Raji (cell line): ENCODE measurements around the gene COL6A1.

Experiments
- POLR2A ChIP-seq: IDR thresholded peaks from 2 replicates; pipeline ENCODE4 v1.6.1; 2011; ENCODE audit warnings: low read depth, low read length, control low read depth; ENCODE audit not compliant: insufficient read depth

The COL6A1 gene

DNA sequence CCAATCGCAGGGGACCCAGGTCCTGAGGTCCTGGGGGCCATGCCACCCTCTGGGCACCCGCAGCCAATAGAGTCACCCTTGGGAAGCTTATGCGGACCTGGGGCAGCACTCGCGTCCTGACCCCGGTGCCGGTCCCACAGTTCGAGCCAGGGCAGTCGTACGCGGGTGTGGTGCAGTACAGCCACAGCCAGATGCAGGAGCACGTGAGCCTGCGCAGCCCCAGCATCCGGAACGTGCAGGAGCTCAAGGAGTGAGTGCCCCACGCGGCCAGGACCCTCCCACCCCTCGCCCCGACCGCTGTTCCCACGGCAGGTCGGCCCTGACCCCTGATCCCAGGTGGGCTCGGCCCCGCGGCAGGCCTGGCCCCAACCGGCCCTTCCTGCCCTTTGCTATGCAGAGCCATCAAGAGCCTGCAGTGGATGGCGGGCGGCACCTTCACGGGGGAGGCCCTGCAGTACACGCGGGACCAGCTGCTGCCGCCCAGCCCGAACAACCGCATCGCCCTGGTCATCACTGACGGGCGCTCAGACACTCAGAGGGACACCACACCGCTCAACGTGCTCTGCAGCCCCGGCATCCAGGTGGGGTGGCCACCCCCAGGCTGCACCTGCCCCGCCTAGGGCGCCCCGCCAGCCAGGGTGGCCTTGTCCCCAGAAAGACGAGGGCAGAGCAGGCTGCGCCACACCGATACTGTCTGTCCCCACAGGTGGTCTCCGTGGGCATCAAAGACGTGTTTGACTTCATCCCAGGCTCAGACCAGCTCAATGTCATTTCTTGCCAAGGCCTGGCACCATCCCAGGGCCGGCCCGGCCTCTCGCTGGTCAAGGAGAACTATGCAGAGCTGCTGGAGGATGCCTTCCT is 20.5 kb downstream of the COL6A1 start:
- no peak for TF ChIP-seq POLR2A

DNA sequence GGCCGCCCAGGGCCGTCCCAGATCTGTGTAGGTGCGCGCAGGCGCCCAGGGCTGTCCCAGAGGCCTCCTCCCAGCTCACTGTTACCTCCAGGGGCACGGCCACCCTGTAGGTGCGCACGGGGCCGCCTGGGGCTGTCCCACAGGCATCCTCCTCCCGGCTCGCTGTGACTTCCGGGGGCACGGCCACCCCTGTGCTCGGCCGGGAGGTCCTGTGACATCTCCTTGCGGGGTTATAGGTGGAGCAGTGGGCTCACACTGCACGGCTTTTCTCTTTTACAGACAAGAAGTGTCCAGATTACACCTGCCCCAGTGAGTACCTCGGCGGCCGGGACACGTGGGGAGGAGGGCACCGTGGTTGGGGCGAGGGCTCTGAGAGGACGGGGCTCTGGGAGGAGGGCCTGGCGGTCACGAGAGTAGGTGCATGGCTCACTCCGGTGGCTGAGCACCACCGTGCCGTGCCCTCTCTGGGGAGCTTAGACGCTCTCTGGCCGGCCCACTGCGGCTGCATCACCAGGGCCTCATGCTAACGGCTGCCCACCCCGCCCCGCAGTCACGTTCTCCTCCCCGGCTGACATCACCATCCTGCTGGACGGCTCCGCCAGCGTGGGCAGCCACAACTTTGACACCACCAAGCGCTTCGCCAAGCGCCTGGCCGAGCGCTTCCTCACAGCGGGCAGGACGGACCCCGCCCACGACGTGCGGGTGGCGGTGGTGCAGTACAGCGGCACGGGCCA is 21.4 kb downstream of the COL6A1 start:
- no peak for TF ChIP-seq POLR2A

DNA sequence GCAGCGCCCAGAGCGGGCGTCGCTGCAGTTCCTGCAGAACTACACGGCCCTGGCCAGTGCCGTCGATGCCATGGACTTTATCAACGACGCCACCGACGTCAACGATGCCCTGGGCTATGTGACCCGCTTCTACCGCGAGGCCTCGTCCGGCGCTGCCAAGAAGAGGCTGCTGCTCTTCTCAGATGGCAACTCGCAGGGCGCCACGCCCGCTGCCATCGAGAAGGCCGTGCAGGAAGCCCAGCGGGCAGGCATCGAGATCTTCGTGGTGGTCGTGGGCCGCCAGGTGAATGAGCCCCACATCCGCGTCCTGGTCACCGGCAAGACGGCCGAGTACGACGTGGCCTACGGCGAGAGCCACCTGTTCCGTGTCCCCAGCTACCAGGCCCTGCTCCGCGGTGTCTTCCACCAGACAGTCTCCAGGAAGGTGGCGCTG is 22.0 kb downstream of the COL6A1 start:
- TF ChIP-seq POLR2A: no peak

DNA sequence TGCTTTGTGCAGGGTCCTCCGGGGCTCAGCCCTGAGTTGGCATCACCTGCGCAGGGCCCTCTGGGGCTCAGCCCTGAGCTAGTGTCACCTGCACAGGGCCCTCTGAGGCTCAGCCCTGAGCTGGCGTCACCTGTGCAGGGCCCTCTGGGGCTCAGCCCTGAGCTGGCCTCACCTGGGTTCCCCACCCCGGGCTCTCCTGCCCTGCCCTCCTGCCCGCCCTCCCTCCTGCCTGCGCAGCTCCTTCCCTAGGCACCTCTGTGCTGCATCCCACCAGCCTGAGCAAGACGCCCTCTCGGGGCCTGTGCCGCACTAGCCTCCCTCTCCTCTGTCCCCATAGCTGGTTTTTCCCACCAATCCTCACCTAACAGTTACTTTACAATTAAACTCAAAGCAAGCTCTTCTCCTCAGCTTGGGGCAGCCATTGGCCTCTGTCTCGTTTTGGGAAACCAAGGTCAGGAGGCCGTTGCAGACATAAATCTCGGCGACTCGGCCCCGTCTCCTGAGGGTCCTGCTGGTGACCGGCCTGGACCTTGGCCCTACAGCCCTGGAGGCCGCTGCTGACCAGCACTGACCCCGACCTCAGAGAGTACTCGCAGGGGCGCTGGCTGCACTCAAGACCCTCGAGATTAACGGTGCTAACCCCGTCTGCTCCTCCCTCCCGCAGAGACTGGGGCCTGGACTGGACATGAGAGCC is 22.7 kb downstream of the COL6A1 start:
- no peak for TF ChIP-seq POLR2A

DNA sequence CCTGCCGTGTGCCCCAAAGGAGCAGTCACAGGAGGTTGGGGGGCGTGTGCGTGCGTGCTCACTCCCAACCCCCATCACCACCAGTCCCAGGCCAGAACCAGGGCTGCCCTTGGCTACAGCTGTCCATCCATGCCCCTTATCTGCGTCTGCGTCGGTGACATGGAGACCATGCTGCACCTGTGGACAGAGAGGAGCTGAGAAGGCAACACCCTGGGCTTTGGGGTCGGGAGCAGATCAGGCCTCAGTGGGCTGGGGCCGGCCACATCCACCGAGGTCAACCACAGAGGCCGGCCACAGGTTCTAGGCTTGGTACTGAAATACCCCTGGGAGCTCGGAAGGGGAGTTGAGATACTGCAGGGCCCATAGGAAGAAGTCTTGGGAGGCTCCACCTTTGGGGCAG is 23.5 kb downstream of the COL6A1 start:
- no peak for TF ChIP-seq POLR2A

DNA sequence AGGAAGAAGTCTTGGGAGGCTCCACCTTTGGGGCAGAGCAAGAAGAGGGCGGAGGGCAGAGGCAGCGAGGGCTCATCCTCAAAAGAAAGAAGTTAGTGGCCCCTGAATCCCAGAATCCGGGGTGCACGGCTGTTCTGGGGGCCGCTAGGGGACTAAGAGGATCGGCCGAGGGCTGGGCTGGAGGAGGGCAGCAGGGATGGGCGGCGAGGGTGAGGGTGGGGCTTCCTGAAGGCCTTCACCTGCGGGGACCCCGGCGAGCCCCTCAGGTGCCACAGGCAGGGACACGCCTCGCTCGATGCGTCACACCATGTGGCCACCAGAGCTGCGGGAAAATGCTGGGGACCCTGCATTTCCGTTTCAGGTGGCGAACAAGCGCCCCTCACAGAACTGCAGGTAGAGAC is 23.9 kb downstream of the COL6A1 start:
- TF ChIP-seq POLR2A: no peak

DNA sequence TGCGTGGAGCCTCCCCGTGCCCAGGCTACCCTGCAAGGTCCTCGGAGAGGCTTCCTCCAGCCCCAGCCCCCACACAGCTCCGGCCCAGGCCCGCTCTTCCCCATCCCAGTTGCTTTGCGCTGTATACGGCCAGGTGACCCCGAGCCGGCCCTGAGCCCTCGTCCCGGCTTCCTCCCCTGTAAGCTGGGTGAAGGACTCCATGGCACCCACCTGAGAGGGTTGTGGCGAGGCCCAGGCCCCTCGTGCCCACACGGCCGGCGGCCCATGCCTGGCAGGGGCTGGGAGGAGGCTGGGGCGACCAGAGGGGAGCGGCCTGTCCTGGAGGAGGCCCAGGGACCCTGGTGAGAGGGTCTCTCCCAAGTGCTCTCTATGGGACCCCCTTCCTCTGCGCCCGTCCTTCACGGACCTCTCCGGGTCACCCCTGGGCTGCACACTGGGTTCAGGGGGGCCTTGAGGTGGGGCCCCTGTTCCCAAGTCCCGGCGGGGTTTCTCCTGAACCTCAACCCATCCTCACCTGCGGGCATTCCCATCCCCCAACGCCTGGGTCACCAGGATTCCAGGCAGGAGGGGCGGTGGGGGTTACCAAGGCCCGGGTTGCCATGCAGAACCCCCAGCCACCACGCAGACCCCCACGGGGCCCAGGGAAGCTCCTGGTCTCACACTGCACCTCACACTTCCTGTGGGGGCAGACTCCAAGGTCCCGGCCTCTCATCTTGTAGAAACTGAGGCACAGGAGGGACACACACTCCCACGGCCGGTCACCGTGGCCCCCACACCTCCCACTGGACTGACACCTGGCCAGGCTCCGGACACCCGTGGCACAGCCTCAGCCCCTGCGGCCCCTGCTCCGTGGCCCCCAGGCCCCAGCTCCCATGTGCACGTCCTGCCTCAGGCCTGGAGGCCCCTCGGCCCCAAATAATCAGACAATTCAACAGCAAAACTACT is 25.2 kb downstream of the COL6A1 start:
- no peak for TF ChIP-seq POLR2A

DNA sequence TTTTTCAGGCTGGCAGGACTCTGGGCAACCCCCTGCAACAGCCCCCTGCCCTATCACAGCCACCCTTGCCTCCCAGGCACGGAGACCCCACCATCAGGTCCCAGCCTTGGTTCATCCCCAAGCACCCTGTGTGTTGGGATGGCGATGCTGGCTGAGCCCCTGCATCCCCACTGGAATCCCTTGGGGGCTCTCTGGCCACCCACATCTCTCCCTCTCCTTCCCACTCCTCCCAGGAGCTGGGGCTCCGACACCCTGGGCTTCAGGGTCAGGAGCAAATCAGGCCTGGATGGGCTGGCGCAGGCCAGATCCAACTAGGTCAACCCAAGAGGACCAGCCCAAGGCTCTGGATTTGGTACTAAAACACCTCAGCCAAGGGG is 25.9 kb downstream of the COL6A1 start:
- no peak for TF ChIP-seq POLR2A

DNA sequence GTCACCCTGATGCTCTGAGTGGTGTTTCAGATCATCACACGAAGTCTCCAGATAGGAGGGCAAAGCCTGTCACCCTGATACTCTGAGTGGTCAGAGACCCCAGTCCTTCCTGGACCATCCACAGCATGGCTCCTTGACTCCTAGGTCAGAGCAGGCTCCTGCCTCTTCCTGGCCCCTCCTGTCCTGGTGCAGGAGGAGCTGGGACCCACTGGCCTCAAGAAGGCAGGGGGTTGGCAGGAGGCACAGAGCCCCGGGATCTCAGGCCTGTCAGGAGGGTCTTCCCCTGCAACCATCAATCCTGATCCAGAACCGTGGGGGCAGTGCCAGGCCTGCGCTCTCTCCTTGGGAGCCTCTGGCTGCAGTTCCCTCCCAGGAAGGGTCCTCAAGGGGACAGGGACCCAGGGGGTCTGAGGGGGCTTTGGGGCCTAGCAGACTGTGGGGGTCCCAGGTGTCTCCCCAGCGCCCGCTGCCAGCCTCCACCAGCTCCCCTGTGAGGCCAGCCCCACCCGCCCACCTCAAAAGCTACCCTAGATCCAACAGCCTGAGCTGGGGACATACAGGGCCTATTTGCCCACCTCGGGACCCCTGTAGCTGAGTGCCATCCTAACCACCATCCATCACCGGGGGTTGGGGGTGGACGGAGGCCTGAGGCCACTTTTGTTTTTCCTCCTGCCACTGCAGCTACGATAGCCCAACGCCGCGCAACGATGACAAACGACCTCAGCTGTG is 27.5 kb downstream of the COL6A1 start:
- TF ChIP-seq POLR2A: no peak

DNA sequence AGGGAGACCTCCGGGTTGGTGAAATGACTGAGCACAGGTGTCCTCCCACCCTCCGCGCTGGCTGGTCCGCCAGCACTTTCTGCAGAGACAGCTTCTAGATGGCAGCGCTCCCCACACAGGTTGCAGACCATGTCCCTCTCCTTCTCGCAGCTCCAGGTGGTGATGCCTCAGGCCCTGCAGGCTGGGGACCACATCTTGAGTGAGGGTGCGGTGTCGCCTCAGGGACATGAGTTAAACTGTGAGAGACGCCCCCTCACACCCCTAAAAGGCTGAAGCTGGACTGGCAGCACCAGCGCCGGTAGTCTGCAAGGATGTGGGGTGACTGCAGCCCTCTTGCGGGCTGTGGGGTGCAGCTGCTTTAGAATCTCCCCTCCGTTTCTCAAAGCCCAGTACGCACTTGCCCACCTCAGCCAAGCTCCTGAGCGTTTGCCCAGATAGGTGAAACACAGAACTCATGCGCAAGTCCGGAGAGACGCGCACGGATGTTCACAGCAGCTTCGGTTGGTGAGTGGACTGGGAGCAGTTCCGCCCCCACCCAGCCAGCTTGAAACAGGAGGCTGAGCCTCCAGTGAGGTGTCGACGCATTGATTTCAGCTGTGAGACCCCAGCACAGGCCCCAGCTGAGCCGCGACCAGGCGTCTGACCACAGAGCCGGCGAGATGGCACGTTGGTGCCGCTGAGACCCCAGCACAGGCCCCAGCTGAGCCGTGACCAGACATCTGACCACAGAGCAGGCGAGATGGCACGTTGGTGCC is 28.6 kb downstream of the COL6A1 start:
- no peak for TF ChIP-seq POLR2A

DNA sequence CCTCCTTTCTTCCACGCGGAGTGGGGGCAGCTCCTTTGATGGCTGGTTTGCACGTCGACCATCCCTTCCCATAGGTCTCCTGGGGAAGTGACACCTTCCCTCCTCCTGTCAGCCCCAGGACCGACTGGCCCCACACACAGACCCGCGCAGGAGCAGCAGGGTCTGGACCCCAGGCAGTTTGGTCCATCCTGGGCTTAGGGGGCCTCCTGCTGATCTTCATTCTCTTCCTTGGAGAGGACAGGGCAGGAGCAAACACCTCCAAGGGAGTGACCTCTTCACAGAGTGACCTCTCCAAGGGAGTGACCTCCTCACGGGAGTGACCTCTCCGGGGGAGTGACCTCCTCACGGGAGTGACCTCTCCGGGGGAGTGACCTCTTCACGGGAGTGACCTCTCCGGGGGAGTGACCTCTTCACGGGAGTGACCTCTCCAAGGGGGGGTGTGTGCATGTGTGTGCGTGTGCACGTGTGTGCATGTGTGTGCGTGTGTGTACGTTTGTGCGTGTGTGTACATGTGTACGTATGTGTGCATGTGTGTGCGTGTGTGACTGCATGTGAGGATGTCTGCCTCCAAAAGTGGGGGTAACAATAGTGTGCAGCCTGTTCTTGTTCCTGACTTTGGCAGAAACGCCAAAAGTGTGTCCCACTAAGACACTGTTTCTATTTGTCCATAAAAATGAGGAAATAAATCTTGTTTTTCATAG is 29.8 kb downstream of the COL6A1 start:
- TF ChIP-seq POLR2A: no peak

DNA sequence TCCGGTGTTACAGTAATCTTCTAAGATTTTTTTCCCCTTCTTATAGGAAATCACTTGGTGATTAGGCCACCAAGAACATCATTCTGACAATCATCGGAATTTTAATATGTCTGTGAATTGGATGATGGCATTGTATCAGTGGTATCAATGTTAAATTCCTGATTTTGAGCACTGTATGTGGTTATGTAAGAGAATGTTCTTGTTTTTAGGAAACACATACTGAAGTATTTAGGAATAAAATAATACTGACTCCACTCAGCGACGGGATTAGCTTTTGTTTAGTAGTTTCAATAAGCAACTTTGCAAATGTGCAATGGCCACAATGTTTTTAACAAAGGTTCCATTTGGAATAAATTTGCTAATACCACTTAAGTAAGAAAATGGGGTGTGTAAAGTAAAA is 30.6 kb downstream of the COL6A1 start:
- TF ChIP-seq POLR2A: no peak

DNA sequence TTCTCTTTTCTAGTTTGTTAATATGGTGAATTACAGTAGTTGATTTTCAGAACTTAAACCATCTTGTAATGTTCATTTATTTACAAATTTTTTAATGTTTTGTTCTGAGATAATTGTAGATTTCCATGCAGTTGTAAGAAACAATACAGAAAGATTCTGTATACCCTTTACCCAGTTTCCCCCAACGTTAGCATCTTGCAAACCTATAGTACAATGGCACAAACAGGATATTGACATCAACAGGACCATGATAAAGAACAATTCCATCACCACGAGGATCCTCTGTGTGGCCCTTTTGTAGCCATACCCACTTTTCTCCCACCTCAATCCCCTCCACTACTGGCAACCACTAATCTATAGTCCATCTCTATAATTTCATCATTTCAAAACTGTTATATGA is 33.3 kb downstream of the COL6A1 start:
- TF ChIP-seq POLR2A: no peak
